Activated CD4-positive, alpha-beta T cell treated with anti-CD3 and anti-CD28 coated beads, Interleukin-2, amount 10 ng/mL, durations not matched to agents 24 days and 14 days (primary cell): Measurements from ENCODE around the gene ZNF384. TPM values are rescaled to one million over a fixed set of nuclear protein-coding genes. Genes with fewer than 3 reads are reported as not detected.

Source experiments
- DNase-seq: peaks from one replicate; pipeline ENCODE4 v3.0.0; 2022
- H3K27ac Mint-ChIP-seq: one replicate; pipeline ENCODE4 v1.8.0; 2022; ENCODE audit warnings: mild to moderate bottlenecking, mixed read lengths
- H3K27me3 Mint-ChIP-seq: one replicate; pipeline ENCODE4 v1.8.0; 2022; ENCODE audit warnings: mixed read lengths
- H3K36me3 Mint-ChIP-seq: one replicate; pipeline ENCODE4 v1.8.0; 2022; ENCODE audit warnings: low read depth, mild to moderate bottlenecking, mixed read lengths
- H3K4me1 Mint-ChIP-seq: one replicate; pipeline ENCODE4 v1.8.0; 2021; ENCODE audit warnings: mixed read lengths
- H3K4me3 Mint-ChIP-seq: one replicate; pipeline ENCODE4 v1.8.0; 2022; ENCODE audit warnings: mild to moderate bottlenecking, moderate library complexity, mixed read lengths
- H3K9me3 Mint-ChIP-seq: one replicate; pipeline ENCODE4 v1.8.0; 2021; ENCODE audit warnings: mixed read lengths
- intact Hi-C: fragments of 100-400 bp; cut with micrococcal nuclease; formaldehyde crosslinking; loops from one replicate; pipeline ENCODE4 v1.15.1; 2023
- total RNA-seq: library from RNA; stranded (reverse); gene quantifications from 2 replicates; pipeline ENCODE4 v1.2.3, GENCODE V29; 2022

The ZNF384 gene
- total RNA-seq, 1 donor from 2014 or later, result 84.4 TPM

GRCh38 chr12:6695313-6696045 lies 6.3 kb upstream of the ZNF384 start:
- intact Hi-C loops, result no loop called here
- H3K4me3 Mint-ChIP-seq, result no peak overlapping the region
- H3K9me3 Mint-ChIP-seq, result no peaks in the 10 kb centered on the region
- DNase-seq, result no peak
- H3K4me1 Mint-ChIP-seq, result peaks cover 12% of the 10 kb centered on the region
- no peak overlapping the region for H3K27ac Mint-ChIP-seq
- H3K36me3 Mint-ChIP-seq, result no peaks in the 10 kb centered on the region
- H3K27me3 Mint-ChIP-seq, result peaks cover 29% of the 10 kb centered on the region

- Mint-ChIP-seq H3K9me3 (no peaks in the 10 kb centered on the region), H3K4me3 (no peak overlapping the region), H3K36me3 (no peaks in the 10 kb centered on the region), H3K27ac (no peak overlapping the region), H3K27me3 (peaks cover 28% of the 10 kb centered on the region), H3K4me1 (peaks cover 13% of the 10 kb centered on the region)
- no peak for DNase-seq
- intact Hi-C loops, result no loop called here
These were observed 5.5 kb upstream of the ZNF384 start for GRCh38 chr12:6694701-6695100.

GRCh38 chr12:6693832-6694355 lies 4.7 kb upstream of the ZNF384 start:
- H3K36me3 Mint-ChIP-seq, result no peaks in the 10 kb centered on the region
- H3K9me3 Mint-ChIP-seq, result no peaks in the 10 kb centered on the region
- H3K27me3 Mint-ChIP-seq, result peaks cover 20% of the 10 kb centered on the region
- H3K4me3 Mint-ChIP-seq, result no peak overlapping the region
- no peak overlapping the region for H3K27ac Mint-ChIP-seq
- no peak for DNase-seq
- intact Hi-C loops, result no loop called here
- H3K4me1 Mint-ChIP-seq, result peaks cover 8% of the 10 kb centered on the region

- H3K27ac Mint-ChIP-seq, result no peak overlapping the region
- intact Hi-C loops, result no loop called here
- no peak for DNase-seq
- H3K27me3 Mint-ChIP-seq, result peaks cover 10% of the 10 kb centered on the region
- no peaks in the 10 kb centered on the region for H3K9me3 Mint-ChIP-seq
- H3K4me3 Mint-ChIP-seq, result no peak overlapping the region
- H3K36me3 Mint-ChIP-seq, result peaks cover 5% of the 10 kb centered on the region
- H3K4me1 Mint-ChIP-seq, result peaks cover 9% of the 10 kb centered on the region
These were observed 3.7 kb upstream of the ZNF384 start for GRCh38 chr12:6692888-6693287.

- intact Hi-C loops, result no loop called here
- H3K4me1 Mint-ChIP-seq, result peaks cover 22% of the 10 kb centered on the region
- no peaks in the 10 kb centered on the region for H3K9me3 Mint-ChIP-seq
- H3K27me3 Mint-ChIP-seq, result peaks cover 4% of the 10 kb centered on the region
- no peak overlapping the region for H3K27ac Mint-ChIP-seq
- peaks cover 14% of the 10 kb centered on the region for H3K36me3 Mint-ChIP-seq
- H3K4me3 Mint-ChIP-seq, result no peak overlapping the region
- no peak for DNase-seq
These were observed 2.3 kb upstream of the ZNF384 start for GRCh38 chr12:6691473-6691872.

- Mint-ChIP-seq H3K27me3 (no peaks in the 10 kb centered on the region), H3K9me3 (no peaks in the 10 kb centered on the region), H3K4me1 (peaks cover 39% of the 10 kb centered on the region), H3K27ac (peak overlapping the region; percentile 93), H3K36me3 (peaks cover 24% of the 10 kb centered on the region), H3K4me3 (peak overlapping the region; percentile 96)
- intact Hi-C loops, result loop anchor here (2.0 kb wide), 3 partner anchors 72 to 120 kb away; partner anchors contain the start of gene NOP2
- no peak for DNase-seq
These were observed 604 bp downstream of the ZNF384 start for GRCh38 chr12:6688543-6688998.

GRCh38 chr12:6685814-6686213 lies 3.4 kb downstream of the ZNF384 start:
- H3K4me3 Mint-ChIP-seq, result no peak overlapping the region
- intact Hi-C loops, result no loop called here
- peaks cover 43% of the 10 kb centered on the region for H3K4me1 Mint-ChIP-seq
- no peaks in the 10 kb centered on the region for H3K27me3 Mint-ChIP-seq
- peaks cover 37% of the 10 kb centered on the region for H3K36me3 Mint-ChIP-seq
- no peak for DNase-seq
- no peak overlapping the region for H3K27ac Mint-ChIP-seq
- H3K9me3 Mint-ChIP-seq, result no peaks in the 10 kb centered on the region

GRCh38 chr12:6684609-6685008 lies 4.6 kb downstream of the ZNF384 start:
- peak; percentile 85 for DNase-seq
- Mint-ChIP-seq H3K27ac (peak overlapping the region; percentile 67), H3K4me1 (peaks cover 41% of the 10 kb centered on the region), H3K27me3 (no peaks in the 10 kb centered on the region), H3K4me3 (peak overlapping the region; percentile 30), H3K36me3 (peaks cover 42% of the 10 kb centered on the region), H3K9me3 (no peaks in the 10 kb centered on the region)
- intact Hi-C loops, result no loop called here

GRCh38 chr12:6676962-6677361 lies 12.2 kb downstream of the ZNF384 start:
- no peak for DNase-seq
- H3K4me1 Mint-ChIP-seq, result no peaks in the 10 kb centered on the region
- H3K36me3 Mint-ChIP-seq, result peaks cover 69% of the 10 kb centered on the region
- H3K27me3 Mint-ChIP-seq, result no peaks in the 10 kb centered on the region
- H3K27ac Mint-ChIP-seq, result no peak overlapping the region
- H3K4me3 Mint-ChIP-seq, result no peak overlapping the region
- no peaks in the 10 kb centered on the region for H3K9me3 Mint-ChIP-seq
- intact Hi-C loops, result no loop called here

- Mint-ChIP-seq H3K9me3 (no peaks in the 10 kb centered on the region), H3K27ac (no peak overlapping the region), H3K4me3 (no peak overlapping the region), H3K4me1 (no peaks in the 10 kb centered on the region), H3K36me3 (peaks cover 76% of the 10 kb centered on the region), H3K27me3 (no peaks in the 10 kb centered on the region)
- intact Hi-C loops, result no loop called here
- no peak for DNase-seq
These were observed 17.0 kb downstream of the ZNF384 start for GRCh38 chr12:6672143-6672542.

- Mint-ChIP-seq H3K4me3 (no peak overlapping the region), H3K27me3 (peaks cover 2% of the 10 kb centered on the region), H3K9me3 (peaks cover 4% of the 10 kb centered on the region), H3K36me3 (peaks cover 65% of the 10 kb centered on the region), H3K27ac (no peak overlapping the region), H3K4me1 (peaks cover 13% of the 10 kb centered on the region)
- intact Hi-C loops, result no loop called here
- DNase-seq, result no peak
These were observed 21.5 kb downstream of the ZNF384 start for GRCh38 chr12:6667559-6668210.

GRCh38 chr12:6666211-6666610 lies 23.0 kb downstream of the ZNF384 start:
- peaks cover 21% of the 10 kb centered on the region for H3K4me1 Mint-ChIP-seq
- H3K27ac Mint-ChIP-seq, result no peak overlapping the region
- intact Hi-C loops, result no loop called here
- H3K9me3 Mint-ChIP-seq, result peaks cover 4% of the 10 kb centered on the region
- no peak overlapping the region for H3K4me3 Mint-ChIP-seq
- H3K27me3 Mint-ChIP-seq, result peaks cover 2% of the 10 kb centered on the region
- DNase-seq, result no peak
- peaks cover 51% of the 10 kb centered on the region for H3K36me3 Mint-ChIP-seq

- intact Hi-C loops, result loop anchor here (5.0 kb wide), 1 partner anchor 522 kb away; the partner anchor contains the start of gene PEX5
- Mint-ChIP-seq H3K36me3 (peaks cover 39% of the 10 kb centered on the region), H3K27me3 (peaks cover 2% of the 10 kb centered on the region), H3K4me3 (no peak overlapping the region), H3K27ac (no peak overlapping the region), H3K4me1 (peaks cover 21% of the 10 kb centered on the region), H3K9me3 (peaks cover 4% of the 10 kb centered on the region)
- no peak for DNase-seq
These were observed 24.3 kb downstream of the ZNF384 start for GRCh38 chr12:6664902-6665301.
